GM12891 (cell line): ENCODE measurements around the gene CIITA.

Experiments
- POLR2A ChIP-seq: IDR thresholded peaks from 2 replicates; pipeline ENCODE4 v1.6.1; 2011; ENCODE audit warnings: low read depth, low read length, control low read depth
- TAF1 ChIP-seq: IDR thresholded peaks from 2 replicates; pipeline ENCODE4 v1.6.1; 2011; ENCODE audit warnings: low read depth, low read length, control low read depth

GRCh38 chr16:10954903-10955302 is 77.9 kb downstream of the CIITA start:
- TF ChIP-seq POLR2A (no peak), TAF1 (no peak)
